Calu3 (cell line): ENCODE measurements around the gene LPGAT1. TPM values are rescaled to one million over a fixed set of nuclear protein-coding genes. Genes with fewer than 3 reads are reported as not detected.

Experiments used
- BruUV-seq: library from RNA; stranded (reverse); fragments of 400-500 nt; replicated peaks from 2 replicates; lab custom pipeline; 2021; lab: Mats Ljungman, UMichigan
- CTCF ChIA-PET: fragments of 300-600 bp; sonication (Branson Sonifier 250); formaldehyde crosslinking; loops from one replicate; lab custom pipeline; 2022; ENCODE audit warnings: antibody characterized with exemption; lab: Charles Lee
- DNase-seq: peaks from one replicate; pipeline ENCODE4 v3.0.0; 2022
- H3K27ac Mint-ChIP-seq: one replicate; pipeline ENCODE4 v1.8.0; 2022; ENCODE audit warnings: mixed read lengths; ENCODE audit not compliant: unreplicated experiment
- H3K27me3 Mint-ChIP-seq: one replicate; pipeline ENCODE4 v1.8.0; 2022; ENCODE audit warnings: mixed read lengths; ENCODE audit not compliant: unreplicated experiment
- H3K36me3 Mint-ChIP-seq: one replicate; pipeline ENCODE4 v1.8.0; 2022; ENCODE audit warnings: mild to moderate bottlenecking, moderate library complexity, mixed read lengths; ENCODE audit not compliant: insufficient read depth, unreplicated experiment
- H3K4me1 Mint-ChIP-seq: one replicate; pipeline ENCODE4 v1.8.0; 2022; ENCODE audit warnings: mild to moderate bottlenecking, low read depth, mixed read lengths; ENCODE audit not compliant: unreplicated experiment
- H3K4me3 Mint-ChIP-seq: one replicate; pipeline ENCODE4 v1.8.0; 2022; ENCODE audit warnings: mild to moderate bottlenecking, low read depth, moderate library complexity, mixed read lengths; ENCODE audit not compliant: unreplicated experiment
- H3K9me3 Mint-ChIP-seq: one replicate; pipeline ENCODE4 v1.8.0; 2022; ENCODE audit warnings: low read depth, mixed read lengths; ENCODE audit not compliant: unreplicated experiment
- intact Hi-C: fragments of 100-400 bp; cut with micrococcal nuclease; formaldehyde crosslinking; loops from one replicate; pipeline ENCODE4 v1.10.0; 2022; ENCODE audit not compliant: unreplicated experiment
- total RNA-seq: library from RNA; stranded (reverse); gene quantifications from 2 replicates; pipeline ENCODE4 v1.2.3, GENCODE V29; 2022
- TF ChIP-seq, protein P1 (sequence below): fragments of 200-600 bp; IDR thresholded peaks from one replicate; pipeline ENCODE4 v1.8.0; 2022; ENCODE audit warnings: antibody characterized with exemption; ENCODE audit not compliant: unreplicated experiment

LPGAT1 gene
- total RNA-seq, 1 experiment from 2014 or later, result 67.7 TPM

- Mint-ChIP-seq H3K27ac (no peak overlapping the region), H3K4me3 (no peak overlapping the region), H3K27me3 (no peaks in the 10 kb centered on the region), H3K36me3 (peaks cover 4% of the 10 kb centered on the region), H3K4me1 (no peaks in the 10 kb centered on the region), H3K9me3 (no peaks in the 10 kb centered on the region)
- TF ChIP-seq, protein P1, sequence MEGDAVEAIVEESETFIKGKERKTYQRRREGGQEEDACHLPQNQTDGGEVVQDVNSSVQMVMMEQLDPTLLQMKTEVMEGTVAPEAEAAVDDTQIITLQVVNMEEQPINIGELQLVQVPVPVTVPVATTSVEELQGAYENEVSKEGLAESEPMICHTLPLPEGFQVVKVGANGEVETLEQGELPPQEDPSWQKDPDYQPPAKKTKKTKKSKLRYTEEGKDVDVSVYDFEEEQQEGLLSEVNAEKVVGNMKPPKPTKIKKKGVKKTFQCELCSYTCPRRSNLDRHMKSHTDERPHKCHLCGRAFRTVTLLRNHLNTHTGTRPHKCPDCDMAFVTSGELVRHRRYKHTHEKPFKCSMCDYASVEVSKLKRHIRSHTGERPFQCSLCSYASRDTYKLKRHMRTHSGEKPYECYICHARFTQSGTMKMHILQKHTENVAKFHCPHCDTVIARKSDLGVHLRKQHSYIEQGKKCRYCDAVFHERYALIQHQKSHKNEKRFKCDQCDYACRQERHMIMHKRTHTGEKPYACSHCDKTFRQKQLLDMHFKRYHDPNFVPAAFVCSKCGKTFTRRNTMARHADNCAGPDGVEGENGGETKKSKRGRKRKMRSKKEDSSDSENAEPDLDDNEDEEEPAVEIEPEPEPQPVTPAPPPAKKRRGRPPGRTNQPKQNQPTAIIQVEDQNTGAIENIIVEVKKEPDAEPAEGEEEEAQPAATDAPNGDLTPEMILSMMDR, result no peak
- intact Hi-C loops, result no loop called here
- BruUV-seq, result no TSS peak
- CTCF ChIA-PET, result no interaction called here
- DNase-seq, result no peak
These were observed 77.5 kb downstream of the LPGAT1 start for GRCh38 chr1:211752951-211753486.

GRCh38 chr1:211752317-211752716, 78.2 kb downstream of the LPGAT1 start:
- H3K4me3 Mint-ChIP-seq, result no peak overlapping the region
- intact Hi-C loops, result no loop called here
- peaks cover 4% of the 10 kb centered on the region for H3K36me3 Mint-ChIP-seq
- TF ChIP-seq, protein P1, result no peak
- DNase-seq, result no peak
- no peak overlapping the region for H3K27ac Mint-ChIP-seq
- no peaks in the 10 kb centered on the region for H3K4me1 Mint-ChIP-seq
- no TSS peak for BruUV-seq
- H3K9me3 Mint-ChIP-seq, result no peaks in the 10 kb centered on the region
- no peaks in the 10 kb centered on the region for H3K27me3 Mint-ChIP-seq
- CTCF ChIA-PET, result no interaction called here

DNA sequence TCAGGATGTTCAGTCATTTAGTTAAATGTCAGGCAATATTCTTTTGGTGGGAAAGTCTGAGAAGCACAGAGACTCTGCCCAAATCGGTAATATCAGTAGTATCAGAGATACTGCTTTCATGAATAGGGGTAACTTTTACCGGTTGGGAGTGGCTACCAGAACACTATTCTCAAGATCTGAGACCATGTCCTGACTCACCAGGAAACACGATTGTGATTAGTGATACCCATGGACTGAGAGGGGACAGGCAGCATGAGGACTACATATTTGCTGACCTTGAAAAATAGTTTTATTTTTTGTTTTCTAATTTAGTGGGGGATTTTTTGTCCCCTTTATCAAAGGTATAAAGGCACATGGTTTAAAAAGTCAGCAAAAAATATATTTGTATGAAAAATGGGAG, 79.1 kb downstream of the LPGAT1 start:
- no peak for DNase-seq
- Mint-ChIP-seq H3K27ac (no peak overlapping the region), H3K9me3 (no peaks in the 10 kb centered on the region), H3K4me3 (no peak overlapping the region), H3K36me3 (peaks cover 4% of the 10 kb centered on the region), H3K27me3 (no peaks in the 10 kb centered on the region), H3K4me1 (no peaks in the 10 kb centered on the region)
- no TSS peak for BruUV-seq
- intact Hi-C loops, result no loop called here
- TF ChIP-seq, protein P1, result no peak
- CTCF ChIA-PET, result no interaction called here

DNA sequence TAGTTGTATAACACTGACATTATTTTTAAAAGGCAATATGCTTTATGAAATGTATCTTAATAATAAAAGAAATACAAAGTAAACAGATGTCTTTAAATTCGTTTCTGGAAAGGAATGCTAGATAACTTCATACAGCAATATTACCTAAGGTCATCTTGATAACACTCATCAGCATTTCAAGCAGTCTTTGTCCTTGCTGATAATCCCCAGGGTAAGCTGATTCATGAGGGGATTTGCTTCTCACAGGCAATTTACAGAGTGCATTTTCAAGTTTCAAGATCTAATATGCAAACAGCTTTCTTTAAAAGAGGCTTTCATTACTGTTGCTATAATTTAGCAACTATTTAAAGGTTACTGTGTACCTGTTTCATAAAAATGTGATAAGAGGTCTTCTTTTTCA, 80.0 kb downstream of the LPGAT1 start:
- TF ChIP-seq, protein P1, result no peak
- H3K27ac Mint-ChIP-seq, result no peak overlapping the region
- intact Hi-C loops, result no loop called here
- no peaks in the 10 kb centered on the region for H3K27me3 Mint-ChIP-seq
- H3K9me3 Mint-ChIP-seq, result no peaks in the 10 kb centered on the region
- CTCF ChIA-PET, result interaction anchor here (1.2 kb wide), 1 partner anchor 70 kb away, joined by 3 read pairs; no protein-coding TSS in a partner anchor
- no peak for DNase-seq
- no peak overlapping the region for H3K4me3 Mint-ChIP-seq
- peaks cover 4% of the 10 kb centered on the region for H3K36me3 Mint-ChIP-seq
- no TSS peak for BruUV-seq
- no peaks in the 10 kb centered on the region for H3K4me1 Mint-ChIP-seq
